IMR-90 (cell line): ENCODE measurements around the gene PRMT7.

Experiments
- BHLHE40 ChIP-seq: fragments of 150-350 bp; IDR thresholded peaks from 2 replicates; pipeline ENCODE4 v1.6.1; 2016; ENCODE audit warnings: mild to moderate bottlenecking, low read depth, low read length
- CEBPB ChIP-seq: IDR thresholded peaks from 2 replicates; pipeline ENCODE4 v1.6.1; 2012; ENCODE audit warnings: low read depth, low read length, improper control_type of control experiment
- MAFK ChIP-seq: IDR thresholded peaks from 2 replicates; pipeline ENCODE4 v1.6.1; 2012; ENCODE audit warnings: low read depth, low read length, improper control_type of control experiment
- POLR2A ChIP-seq: IDR thresholded peaks from 2 replicates; pipeline ENCODE4 v1.6.1; 2012; ENCODE audit warnings: mild to moderate bottlenecking, low read depth, low read length
- RAD21 ChIP-seq: IDR thresholded peaks from 2 replicates; pipeline ENCODE4 v1.6.1; 2012; ENCODE audit warnings: low read length, improper control_type of control experiment
- RFX5 ChIP-seq: IDR thresholded peaks from 2 replicates; pipeline ENCODE4 v1.8.0; 2012; ENCODE audit warnings: low read depth, mild to moderate bottlenecking, low read length, moderate library complexity
- SMC3 ChIP-seq: fragments of 150-350 bp; IDR thresholded peaks from 2 replicates; pipeline ENCODE4 v1.6.1; 2016; ENCODE audit warnings: low read depth, mild to moderate bottlenecking, antibody characterized with exemption, low read length, moderate library complexity
- TF ChIP-seq, protein P1 (sequence below): conservative IDR thresholded peaks from 2 replicates; pipeline ENCODE4 v1.5.1; 2012; ENCODE audit warnings: mild to moderate bottlenecking, low read depth, low read length, improper control_type of control experiment

- TF ChIP-seq, protein P1, sequence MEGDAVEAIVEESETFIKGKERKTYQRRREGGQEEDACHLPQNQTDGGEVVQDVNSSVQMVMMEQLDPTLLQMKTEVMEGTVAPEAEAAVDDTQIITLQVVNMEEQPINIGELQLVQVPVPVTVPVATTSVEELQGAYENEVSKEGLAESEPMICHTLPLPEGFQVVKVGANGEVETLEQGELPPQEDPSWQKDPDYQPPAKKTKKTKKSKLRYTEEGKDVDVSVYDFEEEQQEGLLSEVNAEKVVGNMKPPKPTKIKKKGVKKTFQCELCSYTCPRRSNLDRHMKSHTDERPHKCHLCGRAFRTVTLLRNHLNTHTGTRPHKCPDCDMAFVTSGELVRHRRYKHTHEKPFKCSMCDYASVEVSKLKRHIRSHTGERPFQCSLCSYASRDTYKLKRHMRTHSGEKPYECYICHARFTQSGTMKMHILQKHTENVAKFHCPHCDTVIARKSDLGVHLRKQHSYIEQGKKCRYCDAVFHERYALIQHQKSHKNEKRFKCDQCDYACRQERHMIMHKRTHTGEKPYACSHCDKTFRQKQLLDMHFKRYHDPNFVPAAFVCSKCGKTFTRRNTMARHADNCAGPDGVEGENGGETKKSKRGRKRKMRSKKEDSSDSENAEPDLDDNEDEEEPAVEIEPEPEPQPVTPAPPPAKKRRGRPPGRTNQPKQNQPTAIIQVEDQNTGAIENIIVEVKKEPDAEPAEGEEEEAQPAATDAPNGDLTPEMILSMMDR = no peak
- TF ChIP-seq SMC3 (no peak), RAD21 (no peak), MAFK (no peak), CEBPB (no peak), BHLHE40 (no peak), POLR2A (no peak), RFX5 (no peak)
Observed at GRCh38 chr16:68313116-68313515, 2.3 kb downstream of the PRMT7 start.
